HCT116 (cell line): ENCODE results near the gene PDE4A. TPM values are rescaled to one million over a fixed set of nuclear protein-coding genes. Genes with fewer than 3 reads are reported as not detected.
"Not testable (repeated sequence)": the region's sequence is repeated elsewhere in the genome, so short reads cannot be mapped to it uniquely, and the experiment has no call there.

Source experiments
- ATAC-seq: fragments of 200-7000 bp; cut with Tn5 transposase; 2 replicates; pipeline ENCODE4 v1.9.1; 2020; ENCODE audit warnings: mild to moderate bottlenecking, moderate library complexity
- BruUV-seq: library from RNA; stranded (reverse); fragments of 400-500 nt; replicated peaks from 2 replicates; lab custom pipeline; 2021; lab: Mats Ljungman, UMichigan
- CTCF ChIA-PET: fragments of 300-600 bp; sonication (Branson Sonifier 250); formaldehyde crosslinking; loops from one replicate; lab custom pipeline; 2021; ENCODE audit warnings: antibody characterized with exemption; lab: Charles Lee
- POLR2A ChIA-PET: fragments of 300-600, 350-600 bp; sonication (Branson Sonifier 250); formaldehyde crosslinking; loops from one replicate; lab custom pipeline; 2021; ENCODE audit warnings: antibody characterized with exemption; lab: Charles Lee
- RAD21 ChIA-PET, 2 experiments: fragments of 300-600 bp; sonication (Branson Sonifier 250); formaldehyde crosslinking; loops; one replicate each; lab custom pipeline; 2023; ENCODE audit warnings: low total read pairs in 2 of 2; ENCODE audit not compliant: uncharacterized antibody in 2 of 2, unreplicated experiment in 2 of 2, low non-redundant PET in 1 of 2; lab: Charles Lee
- DNase-seq: peaks from one replicate; pipeline ENCODE4 v3.0.0-alpha.2; 2010; ENCODE audit warnings: low read depth, low spot score
- H2AFZ ChIP-seq: fragments of 200-600 bp; shearing (Covaris generic), sonication (generic); 2 replicates; pipeline ENCODE4 v1.6.1; 2017; ENCODE audit warnings: low read depth, mixed run types, mixed read lengths, antibody characterized with exemption, low read length; ENCODE audit not compliant: poor library complexity, severe bottlenecking
- H3K27ac ChIP-seq: 2 replicates; pipeline ENCODE4 v1.5.1; 2012; ENCODE audit warnings: low read depth, low read length
- H3K27me3 ChIP-seq: fragments of 200-600 bp; sonication (generic); 2 replicates; pipeline ENCODE4 v1.6.1; 2016; ENCODE audit warnings: mixed run types, low read length, mixed read lengths; ENCODE audit not compliant: insufficient read depth
- H3K36me3 ChIP-seq, 2 experiments: fragments of 200-500 bp in 1 of 2; fragments of 200-600 bp in 1 of 2; sonication (Bioruptor generic) in 1 of 2; sonication (generic) in 1 of 2; 2 replicates each; pipeline versions ENCODE4 v1.5.1 to v1.6.1; 2014 to 2016; ENCODE audit warnings: low read length in 2 of 2, inconsistent platforms in 1 of 2, mixed read lengths in 1 of 2, mixed run types in 1 of 2; ENCODE audit not compliant: insufficient read depth in 2 of 2, control insufficient read depth in 1 of 2
- H3K4me1 ChIP-seq, 2 experiments: fragments of 200-600 bp in 1 of 2; sonication (generic) in 1 of 2; 2 replicates each; pipeline versions ENCODE4 v1.5.1 to v1.6.1; 2012 to 2017; ENCODE audit warnings: low read length in 2 of 2, inconsistent platforms in 1 of 2, mild to moderate bottlenecking in 1 of 2, mixed read lengths in 1 of 2, mixed run types in 1 of 2, moderate library complexity in 1 of 2; ENCODE audit not compliant: insufficient read depth in 2 of 2, control insufficient read depth in 1 of 2
- H3K4me2 ChIP-seq: fragments of 200-600 bp; sonication (generic); 2 replicates; pipeline ENCODE4 v1.6.1; 2017; ENCODE audit warnings: mixed run types, low read length, mixed read lengths
- H3K4me3 ChIP-seq, 2 experiments: fragments of 200-600 bp in 1 of 2; sonication (generic) in 1 of 2; replicated peaks in 1 of 2; 2 replicates each; pipeline ENCODE4 v1.5.1; 2011 to 2016; ENCODE audit warnings: low read length in 2 of 2, control low read depth in 1 of 2, low read depth in 1 of 2, mild to moderate bottlenecking in 1 of 2, mixed read lengths in 1 of 2, mixed run types in 1 of 2
- H3K79me2 ChIP-seq: fragments of 200-600 bp; sonication (generic); 2 replicates; pipeline ENCODE4 v1.6.1; 2017; ENCODE audit warnings: mild to moderate bottlenecking, mixed run types, low read length, moderate library complexity, mixed read lengths; ENCODE audit not compliant: insufficient read depth
- H3K9ac ChIP-seq: fragments of 200-600 bp; sonication (generic); 2 replicates; pipeline ENCODE4 v1.6.1; 2016; ENCODE audit warnings: low read length, mixed read lengths
- H3K9me2 ChIP-seq: fragments of 200-600 bp; sonication (generic), shearing (Covaris generic); 2 replicates; pipeline ENCODE4 v1.6.1; 2017; ENCODE audit warnings: mixed run types, mild to moderate bottlenecking, moderate library complexity; ENCODE audit not compliant: insufficient read depth
- H3K9me3 ChIP-seq, 2 experiments: fragments of 200-500 bp in 1 of 2; fragments of 200-600 bp in 1 of 2; sonication (Bioruptor generic) in 1 of 2; sonication (generic) in 1 of 2; 2 replicates each; pipeline ENCODE4 v1.6.1; 2014 to 2017; ENCODE audit warnings: low read length in 2 of 2, mixed read lengths in 2 of 2, inconsistent platforms in 1 of 2, low read depth in 1 of 2, mild to moderate bottlenecking in 1 of 2, mixed run types in 1 of 2, moderate library complexity in 1 of 2; ENCODE audit not compliant: control insufficient read depth in 1 of 2, insufficient read depth in 1 of 2
- H4K20me1 ChIP-seq: fragments of 200-600 bp; sonication (generic), shearing (Covaris generic); 2 replicates; pipeline ENCODE4 v1.6.1; 2017; ENCODE audit warnings: mixed run types, mild to moderate bottlenecking, moderate library complexity; ENCODE audit not compliant: insufficient read depth
- ELF1 ChIP-seq: IDR thresholded peaks from 2 replicates; pipeline ENCODE4 v1.6.1; 2012; ENCODE audit warnings: low read depth, borderline replicate concordance
- EZH2phosphoT487 ChIP-seq: fragments of 200-600 bp; IDR thresholded peaks from 2 replicates; pipeline ENCODE4 v1.6.1; 2018; ENCODE audit warnings: antibody characterized with exemption, borderline replicate concordance
- REST ChIP-seq: IDR thresholded peaks from 2 replicates; pipeline ENCODE4 v1.6.1; 2012; ENCODE audit warnings: low read depth
- SP1 ChIP-seq: IDR thresholded peaks from 2 replicates; pipeline ENCODE4 v1.6.1; 2012; ENCODE audit warnings: low read depth
- intact Hi-C: fragments of 100-400 bp; cut with micrococcal nuclease; formaldehyde crosslinking; loops from 2 replicates; pipeline ENCODE4 v1.10.0; 2022
- total RNA-seq: library from RNA; stranded (reverse); gene quantifications from one replicate; pipeline ENCODE4 v1.2.1, GENCODE V29; 2021; ENCODE audit not compliant: unreplicated experiment
- TF ChIP-seq, protein P1 (sequence below): IDR thresholded peaks from 2 replicates; pipeline ENCODE4 v1.6.1; 2011; ENCODE audit warnings: mild to moderate bottlenecking, low read length, moderate library complexity; ENCODE audit not compliant: insufficient replicate concordance; ENCODE audit errors: extremely low read depth

Gene PDE4A
- total RNA-seq, 1 experiment from 2014 or later, result 33.7 TPM

DNA sequence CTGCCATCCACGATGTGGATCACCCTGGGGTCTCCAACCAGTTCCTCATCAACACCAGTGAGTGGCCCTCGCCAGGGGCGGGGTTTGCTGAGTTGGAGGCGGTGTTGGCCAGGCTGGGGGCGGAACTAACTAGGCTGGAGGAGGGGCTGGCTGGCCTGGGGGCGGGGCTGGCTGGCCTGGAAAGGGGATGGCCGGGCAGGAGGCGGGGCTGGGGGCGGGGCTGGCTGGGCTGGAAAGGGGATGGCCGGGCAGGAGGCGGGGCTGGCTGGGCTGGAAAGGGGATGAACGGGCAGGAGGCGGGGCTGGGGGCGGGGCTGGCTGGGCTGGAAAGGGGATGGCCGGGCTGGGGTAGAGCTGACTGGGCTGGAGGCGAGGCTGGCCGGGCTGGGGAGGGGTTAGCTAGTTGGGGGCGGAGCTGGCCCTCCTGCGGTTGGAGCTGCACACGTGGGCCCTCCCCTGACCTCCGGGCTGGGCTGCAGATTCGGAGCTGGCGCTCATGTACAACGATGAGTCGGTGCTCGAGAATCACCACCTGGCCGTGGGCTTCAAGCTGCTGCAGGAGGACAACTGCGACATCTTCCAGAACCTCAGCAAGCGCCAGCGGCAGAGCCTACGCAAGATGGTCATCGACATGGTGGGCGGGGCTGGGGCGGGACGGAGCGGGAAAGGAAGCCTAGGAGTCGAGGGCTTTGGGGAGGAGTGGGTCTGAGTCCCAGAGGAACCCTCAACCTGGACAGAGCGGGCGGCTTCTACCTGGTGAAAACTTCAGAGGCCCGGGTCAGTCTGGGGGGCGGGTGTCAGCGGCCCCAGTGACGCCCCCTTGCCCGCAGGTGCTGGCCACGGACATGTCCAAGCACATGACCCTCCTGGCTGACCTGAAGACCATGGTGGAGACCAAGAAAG, 41.0 kb downstream of the PDE4A start:
- H3K4me3 ChIP-seq, result no peak overlapping the region
- peak overlapping the region; percentile 36 for H3K4me2 ChIP-seq
- no peak overlapping the region for H2AFZ ChIP-seq
- ATAC-seq, result peak; percentile 97
- CTCF ChIA-PET, result interaction anchor here (0.7 kb wide), 1 partner anchor 45 kb away, joined by 3 read pairs; no protein-coding TSS in a partner anchor
- H4K20me1 ChIP-seq, result no peaks in the 10 kb centered on the region
- RAD21 ChIA-PET, result no interaction called here
- no peak overlapping the region for H3K9ac ChIP-seq
- H3K9me2 ChIP-seq, result no peaks in the 10 kb centered on the region
- POLR2A ChIA-PET, result no interaction called here
- no peaks in the 10 kb centered on the region for H3K79me2 ChIP-seq
- peak; percentile 57 for DNase-seq
- no peaks in the 10 kb centered on the region for H3K9me3 ChIP-seq
- peaks cover 6 to 13% of the 10 kb centered on the region in 2 experiments for H3K36me3 ChIP-seq
- TF ChIP-seq EZH2phosphoT487 (no peak), ELF1 (no peak), SP1 (no peak), REST (no peak)
- TF ChIP-seq, protein P1, sequence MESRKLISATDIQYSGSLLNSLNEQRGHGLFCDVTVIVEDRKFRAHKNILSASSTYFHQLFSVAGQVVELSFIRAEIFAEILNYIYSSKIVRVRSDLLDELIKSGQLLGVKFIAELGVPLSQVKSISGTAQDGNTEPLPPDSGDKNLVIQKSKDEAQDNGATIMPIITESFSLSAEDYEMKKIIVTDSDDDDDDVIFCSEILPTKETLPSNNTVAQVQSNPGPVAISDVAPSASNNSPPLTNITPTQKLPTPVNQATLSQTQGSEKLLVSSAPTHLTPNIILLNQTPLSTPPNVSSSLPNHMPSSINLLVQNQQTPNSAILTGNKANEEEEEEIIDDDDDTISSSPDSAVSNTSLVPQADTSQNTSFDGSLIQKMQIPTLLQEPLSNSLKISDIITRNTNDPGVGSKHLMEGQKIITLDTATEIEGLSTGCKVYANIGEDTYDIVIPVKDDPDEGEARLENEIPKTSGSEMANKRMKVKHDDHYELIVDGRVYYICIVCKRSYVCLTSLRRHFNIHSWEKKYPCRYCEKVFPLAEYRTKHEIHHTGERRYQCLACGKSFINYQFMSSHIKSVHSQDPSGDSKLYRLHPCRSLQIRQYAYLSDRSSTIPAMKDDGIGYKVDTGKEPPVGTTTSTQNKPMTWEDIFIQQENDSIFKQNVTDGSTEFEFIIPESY, result no peak
- H3K4me1 ChIP-seq, result peaks cover 7 to 13% of the 10 kb centered on the region in 2 experiments
- H3K27me3 ChIP-seq, result no peaks in the 10 kb centered on the region
- no peak overlapping the region for H3K27ac ChIP-seq
- no TSS peak for BruUV-seq
- intact Hi-C loops, result no loop called here

DNA sequence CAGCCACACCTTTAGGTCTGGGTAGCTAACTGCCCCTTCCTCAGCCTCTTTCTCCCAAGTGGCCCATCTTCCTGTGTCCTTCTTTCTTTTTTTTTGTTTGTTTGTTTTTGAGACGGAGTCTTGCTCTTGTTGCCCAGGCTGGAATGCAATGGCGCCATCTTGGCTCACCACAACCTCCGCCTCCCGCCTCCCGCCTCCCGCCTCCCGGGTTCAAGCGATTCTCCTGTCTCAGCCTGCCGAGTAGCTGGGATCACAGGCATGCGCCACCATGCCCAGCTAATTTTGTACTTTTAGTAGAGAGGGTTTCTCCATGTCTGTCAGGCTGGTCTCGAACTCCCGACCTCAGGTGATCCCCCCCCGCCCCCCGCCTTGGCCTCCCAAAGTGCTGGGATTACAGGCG, 41.7 kb downstream of the PDE4A start:
- H2AFZ ChIP-seq, H3K9me2 ChIP-seq, H3K79me2 ChIP-seq, H3K27me3 ChIP-seq, BruUV-seq, ATAC-seq, H4K20me1 ChIP-seq, H3K9me3 ChIP-seq, H3K9ac ChIP-seq, H3K4me2 ChIP-seq, intact Hi-C loops, RAD21 ChIA-PET, H3K27ac ChIP-seq, DNase-seq, CTCF ChIA-PET, POLR2A ChIA-PET, H3K4me3 ChIP-seq: not testable (repeated sequence)
- Histone ChIP-seq H3K4me1 (peaks cover 7 to 13% of the 10 kb centered on the region in 2 experiments), H3K36me3 (peaks cover 6 to 16% of the 10 kb centered on the region in 2 experiments)
